Bronchial epithelial cell (primary cell): ENCODE results near the gene RALGPS1. TPM values are rescaled to one million over a fixed set of nuclear protein-coding genes. Genes with fewer than 3 reads are reported as not detected.

Experiments
- DNase-seq: peaks from one replicate; pipeline ENCODE4 v3.0.0-alpha.2; 2010; ENCODE audit warnings: low read depth
- FAIRE-seq: peaks from 2 replicates; lab custom pipeline; 2011; peaks lifted over from hg19 to GRCh38; lab: Jason Lieb, UNC
- H3K27me3 ChIP-seq: 2 replicates; pipeline ENCODE4 v1.5.1; 2011; ENCODE audit warnings: low read length; ENCODE audit not compliant: control insufficient read depth, insufficient read depth
- H3K36me3 ChIP-seq: 2 replicates; pipeline ENCODE4 v1.5.1; 2011; ENCODE audit warnings: low read length; ENCODE audit not compliant: control insufficient read depth, insufficient read depth
- H3K4me3 ChIP-seq: 2 replicates; pipeline ENCODE4 v1.5.1; 2011; ENCODE audit warnings: mild to moderate bottlenecking, low read depth, low read length, control low read depth
- total RNA-seq: library from RNA; depleted of rRNA; stranded (reverse); fragments of >200 nt; gene quantifications from 2 replicates; pipeline ENCODE4 v1.2.1, GENCODE V29; 2014
- TF ChIP-seq, protein P1 (sequence below): IDR thresholded peaks from 2 replicates; pipeline ENCODE4 v1.5.1; 2011; ENCODE audit warnings: mild to moderate bottlenecking, moderate library complexity, low read length, control low read depth, inconsistent platforms; ENCODE audit not compliant: insufficient read depth, severe bottlenecking

The RALGPS1 gene
- total RNA-seq, 1 donor from 2014 or later = 3.2 TPM

DNA sequence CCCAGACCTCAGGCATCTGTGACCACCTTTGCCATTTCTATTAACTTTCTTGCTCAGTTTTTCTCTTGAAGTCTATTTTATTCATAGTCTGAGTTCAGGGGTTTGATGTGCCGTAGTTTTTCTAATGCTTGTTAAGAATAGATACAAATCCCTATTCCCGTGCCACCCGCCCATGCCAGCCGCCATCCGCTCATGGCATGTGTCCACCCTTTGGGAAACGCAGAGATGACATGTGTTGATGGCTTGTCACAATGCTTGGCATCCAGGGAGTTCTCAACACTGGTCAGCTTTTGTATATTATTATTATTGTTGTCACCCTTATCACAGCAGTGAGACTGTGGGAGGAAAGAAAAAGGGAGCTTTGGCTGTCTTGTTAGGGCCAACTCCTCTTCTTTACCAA is 225.2 kb downstream of the RALGPS1 start:
- Histone ChIP-seq H3K36me3 (no peaks in the 10 kb centered on the region), H3K4me3 (no peak overlapping the region), H3K27me3 (peaks cover 12% of the 10 kb centered on the region)
- TF ChIP-seq, protein P1, sequence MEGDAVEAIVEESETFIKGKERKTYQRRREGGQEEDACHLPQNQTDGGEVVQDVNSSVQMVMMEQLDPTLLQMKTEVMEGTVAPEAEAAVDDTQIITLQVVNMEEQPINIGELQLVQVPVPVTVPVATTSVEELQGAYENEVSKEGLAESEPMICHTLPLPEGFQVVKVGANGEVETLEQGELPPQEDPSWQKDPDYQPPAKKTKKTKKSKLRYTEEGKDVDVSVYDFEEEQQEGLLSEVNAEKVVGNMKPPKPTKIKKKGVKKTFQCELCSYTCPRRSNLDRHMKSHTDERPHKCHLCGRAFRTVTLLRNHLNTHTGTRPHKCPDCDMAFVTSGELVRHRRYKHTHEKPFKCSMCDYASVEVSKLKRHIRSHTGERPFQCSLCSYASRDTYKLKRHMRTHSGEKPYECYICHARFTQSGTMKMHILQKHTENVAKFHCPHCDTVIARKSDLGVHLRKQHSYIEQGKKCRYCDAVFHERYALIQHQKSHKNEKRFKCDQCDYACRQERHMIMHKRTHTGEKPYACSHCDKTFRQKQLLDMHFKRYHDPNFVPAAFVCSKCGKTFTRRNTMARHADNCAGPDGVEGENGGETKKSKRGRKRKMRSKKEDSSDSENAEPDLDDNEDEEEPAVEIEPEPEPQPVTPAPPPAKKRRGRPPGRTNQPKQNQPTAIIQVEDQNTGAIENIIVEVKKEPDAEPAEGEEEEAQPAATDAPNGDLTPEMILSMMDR = no peak
- no peak for DNase-seq
- FAIRE-seq = no peak

DNA sequence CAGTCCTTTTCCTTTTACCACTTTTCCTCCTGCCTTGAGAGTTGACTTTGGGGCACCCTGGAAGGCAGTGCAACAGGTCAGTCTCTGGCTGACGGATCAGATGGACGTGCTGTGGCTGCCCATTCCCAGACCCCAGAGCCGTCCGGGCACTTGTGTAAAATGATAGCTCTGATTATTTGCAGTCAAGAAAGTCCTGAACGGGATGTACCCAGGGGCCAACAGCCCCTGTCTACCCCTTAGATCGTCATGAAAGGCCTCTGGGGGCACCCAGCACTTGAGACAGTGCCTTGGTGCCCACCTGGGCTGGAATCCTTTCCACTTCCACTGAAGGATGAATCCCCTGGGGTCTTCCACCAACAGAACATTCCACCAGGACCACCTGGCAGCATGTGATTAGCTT is 225.6 kb downstream of the RALGPS1 start:
- TF ChIP-seq, protein P1 = no peak
- no peaks in the 10 kb centered on the region for H3K36me3 ChIP-seq
- no peak overlapping the region for H3K4me3 ChIP-seq
- peaks cover 11% of the 10 kb centered on the region for H3K27me3 ChIP-seq
- no peak for FAIRE-seq
- DNase-seq = no peak

DNA sequence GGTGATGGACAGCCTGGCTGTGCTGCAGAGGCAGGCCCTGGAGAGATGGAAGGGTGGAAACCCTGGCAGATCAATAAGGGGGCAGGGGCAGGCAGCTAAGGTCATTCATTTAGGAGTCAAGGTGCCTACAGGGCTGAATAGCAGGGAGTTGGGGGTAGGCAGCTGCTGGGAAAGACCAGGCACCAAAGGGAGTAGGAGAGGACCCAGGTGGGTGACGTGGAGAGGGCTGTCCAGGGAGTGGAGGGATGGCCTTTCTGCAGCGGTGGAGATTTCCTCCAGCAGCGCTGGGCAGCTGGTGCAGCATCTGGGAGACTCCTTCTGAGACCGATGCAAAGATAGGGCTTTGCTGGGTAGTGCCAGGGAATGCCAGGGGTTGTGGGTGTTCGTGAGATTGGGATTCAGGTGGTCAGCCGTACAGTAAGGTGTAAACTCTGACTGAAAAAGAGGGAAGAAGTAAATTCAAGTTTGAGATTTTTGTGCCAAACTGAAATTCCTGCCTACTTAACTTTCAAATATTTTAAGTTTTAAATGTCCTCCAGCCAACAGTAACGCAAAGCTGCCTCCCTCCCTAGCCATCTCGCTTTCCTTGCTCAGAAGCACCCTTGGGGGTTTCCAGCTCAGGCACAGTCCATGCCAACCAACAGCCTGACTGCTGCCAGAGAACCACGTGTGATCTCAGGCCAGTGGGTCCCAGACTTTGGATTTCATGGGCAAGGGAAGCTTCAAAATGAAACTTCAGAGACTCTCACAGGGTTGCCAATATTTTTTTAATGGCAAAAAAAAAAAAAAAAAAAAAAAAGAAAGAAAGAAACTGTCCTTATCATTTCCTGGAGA is 226.5 kb downstream of the RALGPS1 start:
- Histone ChIP-seq H3K36me3 (no peaks in the 10 kb centered on the region), H3K4me3 (no peak overlapping the region), H3K27me3 (peaks cover 11% of the 10 kb centered on the region)
- DNase-seq = no peak
- TF ChIP-seq, protein P1 = no peak
- no peak for FAIRE-seq

DNA sequence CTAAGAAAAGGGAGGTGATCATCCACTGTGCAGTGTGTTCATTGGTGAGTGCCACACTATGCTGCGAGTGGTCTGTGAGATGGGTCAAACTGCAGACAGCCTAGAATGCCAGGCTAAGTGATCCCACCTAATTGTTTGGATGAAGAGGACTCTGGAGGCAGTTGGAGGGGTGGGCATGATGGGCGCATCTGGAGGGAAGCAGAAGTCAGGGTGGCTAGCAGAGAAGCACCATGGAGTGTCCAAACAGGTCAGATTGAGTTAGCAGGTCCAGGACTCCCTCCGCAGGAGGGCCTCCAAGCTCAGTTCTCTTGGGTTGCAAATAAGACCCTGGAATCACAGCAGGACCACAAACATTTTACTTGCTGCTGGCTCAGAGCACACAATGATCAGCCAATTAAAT is 227.7 kb downstream of the RALGPS1 start:
- TF ChIP-seq, protein P1 = no peak

DNA sequence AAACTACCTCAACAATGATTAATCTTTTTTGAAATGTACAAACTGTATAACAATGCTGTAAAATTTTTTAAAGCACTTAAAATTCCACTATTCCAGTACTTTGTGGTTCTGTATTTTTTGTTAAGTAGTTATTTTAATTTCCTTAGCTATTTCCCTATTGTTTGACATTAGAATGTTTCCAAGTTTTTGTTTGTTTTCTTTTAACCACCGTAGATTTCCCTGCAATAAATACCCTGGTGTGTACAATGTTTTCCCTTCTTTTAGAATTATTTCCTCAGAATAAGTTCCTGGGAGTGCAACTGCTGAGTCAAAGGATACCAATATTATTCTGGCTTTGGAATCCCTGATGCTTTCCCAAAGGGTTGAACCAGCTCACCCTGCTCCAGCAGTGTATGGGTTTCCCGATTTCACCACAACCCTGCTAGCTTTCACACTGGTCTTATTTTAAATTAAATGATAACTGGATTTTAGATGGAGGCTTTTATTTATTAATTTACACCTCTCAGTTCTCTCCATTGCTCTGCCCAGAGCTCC is 228.4 kb downstream of the RALGPS1 start:
- FAIRE-seq (no peak), DNase-seq (no peak)
- Histone ChIP-seq H3K36me3 (no peaks in the 10 kb centered on the region), H3K4me3 (no peak overlapping the region), H3K27me3 (peaks cover 11% of the 10 kb centered on the region)
- TF ChIP-seq, protein P1 = no peak

More for the DNA sequence above, 227.7 kb downstream of the RALGPS1 start:
- FAIRE-seq (no peak), DNase-seq (no peak)
- Histone ChIP-seq H3K36me3 (no peaks in the 10 kb centered on the region), H3K27me3 (peaks cover 11% of the 10 kb centered on the region), H3K4me3 (no peak overlapping the region)
